HG02938 (cell line): ENCODE data around the gene MT1H.
"Not testable (repeated sequence)": the region's sequence is repeated elsewhere in the genome, so short reads cannot be mapped to it uniquely, and the experiment has no call there.

Experiments used
- ATAC-seq: cut with Tn5 transposase; IDR thresholded peaks from one replicate; pipeline ENCODE4 v1.9.1; 2021; ENCODE audit warnings: mild to moderate bottlenecking, moderate library complexity; ENCODE audit not compliant: unreplicated experiment

MT1H gene

DNA sequence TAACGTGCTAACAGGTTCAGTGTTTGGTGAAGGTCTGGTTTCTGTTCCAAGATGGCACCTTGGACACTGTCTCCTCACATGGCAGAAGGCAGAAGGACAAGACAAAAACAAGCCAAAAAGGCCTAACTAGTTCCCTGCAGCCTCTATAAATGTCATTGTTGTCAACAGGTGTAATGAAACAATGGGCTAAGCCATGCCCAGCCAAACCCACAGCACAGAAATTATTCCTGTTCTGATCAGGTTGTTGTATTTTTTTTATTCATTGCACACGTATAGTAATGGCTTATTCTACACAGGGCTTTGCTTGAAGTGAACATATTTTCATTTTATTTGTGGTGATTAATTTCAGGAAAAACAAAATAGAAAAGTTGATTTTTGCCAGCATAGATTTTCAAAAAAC is 44.2 kb downstream of the MT1H start:
- ATAC-seq, result no peak

DNA sequence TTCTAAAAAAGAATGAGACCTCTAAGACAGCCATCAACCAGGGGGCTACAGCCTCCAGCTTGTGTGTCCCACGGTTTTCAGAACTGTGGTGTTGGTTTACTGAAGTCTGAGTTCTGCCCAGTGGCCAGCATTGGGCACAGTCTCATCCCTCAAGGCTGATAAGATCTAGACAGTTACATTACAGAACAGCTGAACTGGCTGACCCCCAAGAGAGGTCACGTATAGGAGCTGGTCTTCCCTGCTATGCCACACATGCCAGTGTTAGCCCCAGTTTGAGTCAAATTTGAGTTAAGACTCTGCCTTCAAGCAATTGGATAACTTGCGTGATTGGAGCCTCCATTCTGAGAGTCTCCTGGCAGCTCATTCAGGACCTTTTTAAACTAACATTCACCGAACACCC is 45.5 kb downstream of the MT1H start:
- no peak for ATAC-seq

DNA sequence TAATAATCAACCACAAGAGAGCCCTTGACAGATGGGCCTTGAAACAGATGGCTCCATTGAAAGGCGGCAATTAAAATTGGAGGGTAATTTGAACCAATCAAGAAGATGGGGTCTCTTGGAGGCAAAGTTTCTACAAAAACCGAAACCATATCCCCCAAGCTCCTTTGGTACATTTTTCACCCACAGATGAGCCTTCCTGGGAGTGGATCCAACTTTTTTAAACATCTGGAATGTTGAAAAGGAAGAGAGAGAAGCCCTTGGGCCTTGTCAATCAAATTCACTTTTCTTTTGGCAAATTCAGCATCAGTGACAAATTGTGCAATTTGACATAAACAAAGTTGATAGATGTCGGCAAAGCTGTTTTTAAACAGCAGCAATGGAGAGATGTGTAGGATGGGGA is 47.1 kb downstream of the MT1H start:
- ATAC-seq, result no peak

DNA sequence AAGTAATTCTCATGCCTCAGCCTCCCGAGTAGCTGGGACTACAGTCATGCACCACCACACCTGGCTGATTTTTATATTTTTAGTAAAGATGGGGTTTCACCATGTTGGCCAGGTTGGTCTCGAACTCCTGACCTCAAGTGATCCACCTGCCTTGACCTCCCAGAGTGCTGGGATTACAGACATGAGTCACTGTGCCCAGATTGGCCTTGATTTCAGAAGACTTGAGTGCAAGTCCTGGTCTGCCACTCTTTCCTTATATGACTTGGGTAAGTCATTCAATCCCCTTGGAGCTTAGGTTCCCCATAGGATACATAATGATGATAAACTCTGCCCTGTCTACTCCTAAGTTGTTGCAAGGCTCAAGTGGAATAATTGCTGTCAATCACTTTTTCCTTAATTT is 47.9 kb downstream of the MT1H start:
- ATAC-seq, result not testable (repeated sequence)
